GM21381 (cell line): Measurements from ENCODE around the gene POU2F3.

Experiments used
- ATAC-seq: cut with Tn5 transposase; IDR thresholded peaks from one replicate; pipeline ENCODE4 v1.9.1; 2021; ENCODE audit warnings: mild to moderate bottlenecking, moderate library complexity; ENCODE audit not compliant: unreplicated experiment

POU2F3 gene

DNA sequence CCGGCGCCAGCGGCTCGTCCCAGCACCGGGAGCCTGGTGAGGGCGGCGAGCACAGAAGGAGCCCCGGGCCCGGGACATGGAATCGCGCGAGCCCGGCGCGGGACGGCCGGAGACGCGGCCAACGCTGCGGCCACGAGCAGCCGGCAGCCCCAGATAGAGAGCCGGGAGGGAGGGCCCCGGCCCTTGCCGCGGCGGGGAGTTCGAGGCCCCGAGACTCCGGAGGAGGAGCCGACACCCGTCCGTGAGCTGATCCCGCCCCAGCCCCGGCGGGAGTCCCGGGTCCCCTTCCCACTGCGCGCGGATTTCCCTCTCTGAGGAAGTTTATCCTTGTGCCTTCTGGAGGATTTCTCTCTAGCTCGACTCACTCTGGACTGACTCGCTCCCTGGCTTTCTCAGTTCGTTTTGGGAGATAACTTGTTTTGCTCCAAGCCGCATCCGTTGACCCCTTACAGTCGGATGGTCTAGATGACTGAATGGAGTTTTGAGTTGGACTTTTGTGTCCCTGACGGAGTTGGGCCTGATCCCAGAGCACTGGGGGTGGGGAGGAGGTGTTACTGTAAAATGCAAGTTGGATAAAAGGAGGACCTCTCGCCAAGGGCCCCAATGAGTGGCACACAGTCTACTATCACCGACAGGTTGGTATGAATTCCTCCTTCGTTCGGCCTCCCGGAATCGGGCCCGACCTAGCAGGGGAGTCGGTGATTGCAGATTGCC lies 96.9 kb downstream of the POU2F3 start:
- peak; percentile 27 for ATAC-seq

DNA sequence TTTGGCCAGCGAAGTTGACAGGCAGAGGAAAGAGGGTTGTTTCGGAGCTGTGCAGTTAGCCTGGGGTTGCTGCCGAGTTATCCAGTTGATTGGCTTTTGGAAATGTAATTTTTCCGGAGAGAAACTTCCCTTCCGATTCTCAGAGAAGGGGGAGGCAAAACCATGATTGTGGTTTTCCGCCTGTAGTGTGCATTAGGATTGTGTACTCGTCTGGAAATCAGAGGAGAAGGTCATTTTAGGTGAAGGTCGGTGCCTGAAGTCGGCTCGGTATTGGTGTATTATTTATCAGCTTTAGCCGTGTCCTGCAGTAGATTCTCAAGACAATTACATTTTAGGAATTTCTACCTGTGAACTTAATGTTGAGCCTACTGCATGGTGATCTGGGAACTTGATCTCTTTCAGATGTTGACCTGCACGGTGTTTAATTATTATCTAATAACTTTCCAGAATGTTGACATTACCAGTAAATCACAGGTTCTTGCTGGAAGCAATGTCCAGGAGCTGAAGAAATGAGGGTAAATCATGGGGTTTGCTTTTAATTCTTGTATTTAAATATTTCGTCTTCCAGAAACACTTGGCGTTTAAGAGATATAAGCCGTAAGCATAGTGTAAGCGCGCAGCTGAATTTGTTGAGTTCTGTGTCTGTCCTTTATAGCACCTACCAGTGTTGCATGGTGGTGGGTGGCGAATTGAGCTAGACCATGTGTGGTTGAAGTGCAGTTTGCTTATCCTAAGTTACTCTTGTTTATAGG lies 97.6 kb downstream of the POU2F3 start:
- ATAC-seq, result no peak

DNA sequence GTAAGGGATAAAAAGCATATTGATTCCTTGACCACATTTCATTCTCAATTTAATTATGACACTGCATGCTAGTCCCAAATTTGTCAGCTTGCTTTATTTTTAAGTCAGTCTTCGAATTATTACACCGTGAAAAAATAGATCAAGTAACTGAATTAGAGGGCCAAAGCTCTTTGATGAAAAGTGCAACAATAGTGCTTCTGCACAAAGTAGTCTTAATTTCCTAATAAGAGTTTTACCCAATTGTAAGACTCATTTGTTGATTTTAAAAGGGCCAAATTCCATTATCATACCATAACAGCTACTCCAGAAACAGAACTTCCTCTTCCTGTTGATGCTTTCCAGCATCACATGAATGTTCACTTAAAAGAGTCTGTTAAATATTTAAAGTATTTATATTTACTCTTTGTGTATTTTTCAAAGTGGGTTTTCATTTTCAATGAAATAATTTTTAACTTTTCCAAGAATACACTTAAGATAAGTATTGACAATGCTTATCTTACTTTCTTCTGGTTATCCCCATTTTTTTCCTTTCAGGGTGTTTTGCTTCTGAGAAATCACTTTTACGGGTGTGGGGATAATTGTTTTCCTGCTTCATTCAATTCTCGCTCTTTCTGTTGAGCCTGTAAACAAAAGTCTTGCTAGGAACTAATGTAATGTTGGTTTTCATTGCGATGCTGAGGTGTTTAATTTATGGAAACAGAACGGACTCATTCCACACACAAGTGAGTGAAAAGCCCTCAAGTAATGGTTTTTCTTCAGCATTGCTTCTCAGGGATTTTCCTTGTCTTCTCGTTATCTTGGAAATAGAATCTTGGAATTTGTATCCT lies 98.4 kb downstream of the POU2F3 start:
- no peak for ATAC-seq

DNA sequence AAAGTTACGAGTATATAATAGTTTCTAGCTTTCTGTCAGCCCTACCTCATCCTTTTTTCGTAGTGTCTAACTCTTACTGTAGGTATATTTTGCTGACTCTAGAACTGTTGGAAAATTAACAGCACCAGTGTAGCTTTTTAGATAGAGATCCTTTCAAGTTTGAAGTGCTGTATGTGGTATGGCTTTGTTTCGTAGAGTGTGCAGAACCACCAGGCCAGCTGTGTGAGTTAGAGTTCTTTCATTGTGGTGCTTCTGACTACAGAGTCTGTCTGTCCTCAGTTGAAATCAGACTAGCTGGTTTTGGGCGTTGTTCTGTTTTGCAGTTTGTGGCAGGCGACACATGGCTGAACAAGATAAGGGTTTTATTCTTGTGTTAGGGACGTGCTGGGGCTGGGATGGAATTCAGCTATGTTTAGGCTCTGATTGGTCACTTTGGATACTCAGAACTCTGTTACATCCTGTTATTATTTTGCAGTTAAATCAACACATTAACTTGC lies 99.5 kb downstream of the POU2F3 start:
- no peak for ATAC-seq

DNA sequence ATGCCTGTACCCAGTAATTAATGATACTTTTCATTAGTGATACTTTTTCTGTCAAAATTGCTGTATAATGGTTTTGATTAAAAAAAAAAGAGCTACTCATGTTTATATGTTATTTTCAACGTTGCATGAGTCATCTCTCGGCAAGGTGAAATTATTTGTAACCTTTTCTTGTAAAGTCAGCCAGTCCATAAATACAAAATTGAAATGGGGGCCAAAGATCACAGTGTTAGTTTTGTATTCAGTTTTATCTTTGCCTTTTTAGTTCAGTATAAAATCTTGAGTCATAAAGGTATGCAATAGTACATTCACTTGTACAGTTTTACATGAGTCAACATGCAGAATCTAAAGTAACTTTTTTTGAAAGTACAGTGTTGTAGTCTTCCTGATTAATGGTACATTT lies 100.6 kb downstream of the POU2F3 start:
- no peak for ATAC-seq

DNA sequence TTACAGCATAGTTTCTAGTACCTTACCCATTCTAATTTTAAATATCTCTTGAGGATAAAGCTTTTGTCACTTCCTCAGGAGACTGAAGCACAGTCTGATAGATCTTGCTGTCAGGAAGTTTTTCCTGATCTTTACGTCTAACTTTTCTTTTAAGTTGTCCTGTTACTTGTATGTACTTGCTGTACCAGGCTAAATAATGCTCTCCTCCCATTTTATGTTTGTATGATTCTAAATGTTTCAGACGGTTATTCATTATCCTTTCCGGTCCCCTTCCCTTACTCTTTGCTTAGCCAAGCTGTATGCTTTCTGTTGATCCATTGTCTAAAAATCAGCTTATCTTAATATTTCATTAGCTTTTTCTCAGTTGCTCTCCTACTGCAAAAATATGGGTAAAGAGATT lies 102.3 kb downstream of the POU2F3 start:
- no peak for ATAC-seq

DNA sequence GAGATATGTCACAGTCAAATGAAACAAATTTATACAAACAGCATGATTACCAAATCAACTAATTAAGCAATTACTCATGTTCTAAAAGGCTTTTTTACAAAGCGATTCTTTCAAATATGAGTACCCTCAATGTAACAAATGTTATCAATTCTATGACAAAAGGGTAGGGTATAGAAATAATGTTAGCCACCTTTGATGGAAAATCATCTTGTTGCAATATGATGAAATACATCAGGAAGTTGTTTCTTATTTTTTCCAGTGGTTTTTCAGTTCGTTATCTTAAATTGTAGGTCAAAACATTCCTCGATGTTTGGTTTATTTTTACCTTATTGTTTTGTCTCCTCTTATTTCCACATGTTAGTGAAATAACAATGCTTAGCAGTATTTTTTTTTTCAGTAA lies 102.7 kb downstream of the POU2F3 start:
- ATAC-seq, result no peak

DNA sequence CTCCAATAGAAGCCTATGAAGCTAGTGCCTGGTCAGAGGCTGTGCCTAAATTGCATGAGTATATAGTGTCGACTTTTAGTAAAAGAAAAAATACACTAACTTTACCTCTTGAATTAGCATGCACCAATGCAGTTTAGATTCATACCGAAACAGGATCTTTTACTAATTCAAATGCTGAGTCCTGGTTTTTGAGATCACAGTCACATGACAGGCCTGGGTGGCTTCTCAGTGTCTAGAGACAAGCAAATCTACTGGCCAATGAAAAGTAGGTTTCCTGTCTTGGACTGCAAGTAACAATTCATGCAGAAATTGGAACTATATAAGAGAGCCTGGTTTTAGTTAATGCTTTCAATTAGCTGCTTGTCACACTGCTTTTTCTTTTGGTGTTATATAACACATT lies 103.5 kb downstream of the POU2F3 start:
- no peak for ATAC-seq

DNA sequence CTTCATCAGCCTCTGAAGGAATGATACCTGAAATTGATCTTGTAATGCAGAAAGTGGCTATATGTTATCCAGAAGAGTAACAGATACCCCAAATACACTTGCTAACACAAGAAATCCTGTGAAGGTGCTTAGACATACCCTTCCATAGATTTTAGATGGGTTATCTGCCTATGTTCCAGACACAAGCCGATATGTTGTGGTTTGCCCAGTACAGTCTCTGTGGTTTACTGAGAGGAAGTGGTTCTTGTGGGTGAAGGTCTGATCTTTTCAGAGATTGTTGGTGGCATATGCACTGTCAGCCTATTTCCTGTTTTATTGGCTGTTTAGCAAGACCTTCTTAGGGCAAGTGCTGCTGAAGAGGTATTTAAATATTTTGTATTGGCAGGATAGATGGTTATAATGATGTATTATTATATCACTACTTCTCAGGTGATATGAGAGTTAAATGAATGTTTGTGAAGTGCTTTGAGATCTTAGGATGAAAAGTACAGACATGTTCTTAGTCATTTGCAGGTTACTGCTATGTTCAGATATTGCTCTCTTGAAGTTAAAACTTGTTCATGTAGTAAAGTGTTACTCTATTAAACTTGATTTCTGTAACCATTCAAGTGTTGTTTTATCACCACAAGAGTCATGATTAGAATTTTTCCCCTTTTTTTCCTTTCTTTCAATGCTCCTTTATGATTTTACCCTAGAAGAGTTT lies 104.5 kb downstream of the POU2F3 start:
- peak; percentile 88 for ATAC-seq

DNA sequence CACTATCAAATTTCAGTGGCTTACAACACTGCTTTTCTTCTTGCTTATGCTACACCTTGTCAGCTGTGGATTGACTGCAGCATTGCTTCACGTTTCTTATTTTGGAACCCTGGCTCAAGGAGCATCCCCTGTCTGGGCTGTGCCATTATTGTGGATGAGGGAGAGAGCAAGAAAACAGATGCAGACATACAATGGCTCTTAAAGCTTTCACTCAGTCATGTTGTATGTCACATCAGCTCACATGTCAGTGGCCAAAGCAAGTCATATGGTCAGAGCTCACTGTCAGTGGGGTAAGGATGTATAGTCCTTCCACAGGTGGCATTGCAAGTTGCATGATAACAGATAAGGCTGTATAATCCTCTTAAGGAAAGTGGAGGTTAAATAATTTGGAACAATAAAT lies 106.3 kb downstream of the POU2F3 start:
- no peak for ATAC-seq

DNA sequence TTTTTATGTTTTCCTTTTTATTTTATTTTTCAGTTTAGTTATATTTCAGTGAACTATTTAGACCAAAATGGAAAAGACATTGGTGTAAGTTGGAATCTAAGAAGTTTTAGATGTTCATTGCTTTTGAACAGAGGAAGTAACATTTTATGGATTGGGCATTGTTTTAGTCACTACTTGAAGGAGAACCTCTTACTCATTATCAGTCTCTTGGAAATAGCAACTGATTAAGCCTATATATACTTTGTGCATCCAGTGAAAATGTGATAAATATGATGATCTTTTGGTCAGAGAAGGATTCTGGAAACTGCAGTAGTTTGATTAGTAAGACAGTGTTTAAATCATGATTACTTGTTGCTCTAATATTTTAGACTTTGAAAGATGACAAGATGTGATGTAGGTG lies 110.7 kb downstream of the POU2F3 start:
- ATAC-seq, result no peak

DNA sequence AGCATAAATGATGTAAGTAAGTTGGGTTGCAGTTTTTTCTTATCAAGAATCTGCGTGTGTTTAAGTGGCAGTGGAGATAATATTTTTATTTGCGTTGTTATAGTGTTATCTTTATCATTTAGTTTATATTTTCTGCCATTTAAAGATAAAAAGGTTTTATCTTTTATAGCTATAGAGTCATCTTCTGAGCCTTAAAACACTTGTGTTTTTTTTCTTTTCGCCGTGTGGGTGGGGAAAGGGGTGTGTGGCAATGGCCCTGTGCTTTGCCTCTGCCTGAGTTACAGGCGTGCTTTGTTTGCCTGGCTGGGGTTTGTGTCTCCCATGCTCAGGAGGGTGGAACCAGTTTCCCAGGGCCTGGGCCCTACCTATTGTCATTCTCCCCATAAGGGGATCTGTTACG lies 112.5 kb downstream of the POU2F3 start:
- ATAC-seq, result no peak

DNA sequence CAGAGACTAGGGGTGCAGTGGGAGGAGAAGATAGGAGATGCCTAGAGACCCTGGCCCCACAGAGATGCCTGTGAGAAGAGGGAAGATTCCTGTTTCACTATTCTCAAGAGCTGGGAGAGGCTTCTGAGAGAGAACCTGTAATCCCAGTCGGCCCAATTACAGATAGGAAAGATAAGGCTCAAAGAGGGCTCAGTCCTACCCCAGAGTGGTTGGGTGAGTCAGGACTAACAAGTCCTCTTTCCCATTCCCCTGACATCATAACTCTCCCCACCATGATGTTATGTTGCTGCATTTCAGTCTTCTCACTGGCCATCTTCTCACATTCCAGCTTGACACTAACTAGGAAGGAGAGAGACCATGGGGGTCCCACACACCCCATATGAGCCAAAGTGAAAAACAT lies 114.1 kb downstream of the POU2F3 start:
- ATAC-seq, result no peak

DNA sequence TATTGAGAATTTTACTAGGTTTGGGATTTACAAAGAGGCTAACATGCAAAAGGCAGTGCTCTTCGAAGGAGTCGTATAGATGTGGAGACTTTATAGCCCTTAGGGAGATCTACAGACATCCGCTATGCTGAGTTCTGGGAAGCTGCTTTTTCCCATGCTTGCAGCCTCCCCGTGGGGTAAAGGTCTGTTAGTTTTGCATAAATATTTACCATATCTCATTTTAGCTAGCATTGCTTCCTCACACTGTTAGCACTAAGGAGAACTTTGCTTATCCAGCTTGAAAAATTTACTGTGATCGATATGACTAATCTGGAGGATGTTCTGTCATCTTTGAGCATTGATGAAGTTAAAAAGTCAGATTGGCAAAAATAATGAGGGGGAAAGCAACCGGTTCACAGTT lies 114.8 kb downstream of the POU2F3 start:
- no peak for ATAC-seq

DNA sequence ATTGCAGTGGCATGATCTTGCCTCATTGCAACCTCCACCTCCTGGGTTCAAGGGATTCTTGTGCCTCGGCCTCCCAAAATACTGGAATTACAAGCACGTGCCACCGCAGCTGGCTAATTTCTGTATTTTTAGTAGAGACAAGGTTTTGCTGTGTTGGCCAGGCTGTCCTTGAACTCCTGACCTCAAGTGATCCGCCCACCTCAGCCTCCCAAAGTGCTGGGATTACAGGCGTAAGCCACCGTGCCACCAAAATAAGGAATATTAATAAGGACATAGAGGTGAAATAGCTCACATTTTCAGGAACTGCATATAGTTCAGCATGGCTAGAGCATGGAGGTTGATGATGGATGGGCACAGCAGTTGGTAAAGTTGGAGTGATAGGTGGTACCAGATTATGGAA lies 117.7 kb downstream of the POU2F3 start:
- ATAC-seq, result no peak

DNA sequence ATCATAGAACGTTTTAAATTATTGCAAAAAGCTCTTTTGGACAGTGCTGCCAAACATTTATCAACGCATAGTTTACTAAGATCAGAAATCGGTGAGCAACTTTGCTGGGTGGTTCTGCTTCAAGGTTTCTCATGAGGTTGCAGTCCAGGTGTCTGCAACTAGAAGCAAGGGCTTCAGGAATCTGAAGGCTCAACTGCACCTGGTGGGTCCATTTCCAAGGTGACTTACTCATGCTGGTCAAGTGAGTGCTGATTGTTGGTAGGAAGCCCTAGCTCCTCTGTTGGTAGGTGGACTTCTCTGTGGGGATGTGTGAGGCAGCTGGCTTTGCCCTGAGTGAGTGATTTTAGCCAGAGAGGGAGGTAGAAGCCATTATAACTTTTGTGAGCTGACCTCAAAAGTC lies 118.8 kb downstream of the POU2F3 start:
- no peak for ATAC-seq

DNA sequence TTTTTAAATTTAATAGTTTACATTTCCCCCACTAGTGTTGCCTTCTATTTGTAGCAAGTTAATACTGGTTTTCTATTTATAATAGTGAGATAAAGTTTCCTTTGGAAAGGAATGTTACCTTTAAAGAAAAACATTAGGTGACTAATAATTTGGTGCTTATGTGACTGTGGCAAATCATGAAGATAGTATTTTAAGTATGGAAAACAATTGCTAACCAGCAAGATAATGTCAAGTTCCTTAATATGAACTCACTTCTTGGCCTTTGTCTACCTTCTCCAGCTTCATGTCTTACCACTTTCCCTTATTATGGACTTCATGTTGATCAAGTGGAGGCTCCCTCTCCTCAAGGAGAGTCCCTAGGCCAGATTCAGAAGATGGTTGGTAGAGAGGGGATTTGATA lies 123.5 kb downstream of the POU2F3 start:
- ATAC-seq, result no peak

DNA sequence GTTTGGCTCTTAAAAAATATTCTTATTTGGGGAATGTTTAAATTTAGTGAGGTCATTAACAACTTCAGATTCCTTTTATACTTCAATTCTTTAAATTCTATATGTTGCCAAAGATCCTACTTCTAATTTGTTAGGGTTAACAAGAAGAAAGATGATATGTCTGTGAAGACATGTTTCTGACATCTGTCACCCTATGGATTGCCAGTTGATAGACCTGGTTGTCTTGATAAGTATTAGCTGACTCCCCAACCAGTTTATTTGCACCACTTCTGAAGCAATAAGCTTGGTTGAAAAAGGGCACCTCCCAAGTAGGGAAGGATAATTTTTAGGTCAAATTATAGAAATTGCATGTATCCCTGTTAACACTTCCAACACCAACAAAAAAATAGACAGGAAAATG lies 125.6 kb downstream of the POU2F3 start:
- ATAC-seq, result no peak
